Measurements from ENCODE around the gene SUSD1. TPM values are rescaled to one million over a fixed set of nuclear protein-coding genes. Genes with fewer than 3 reads are reported as not detected.

The SUSD1 gene
- total and polyA plus RNA-seq, 9 of the 15 experiments (the other 6 are each of a cell fraction or from before 2014, with no cell fraction given): 10.9 to 44.4 (median 36.1) TPM

DNA sequence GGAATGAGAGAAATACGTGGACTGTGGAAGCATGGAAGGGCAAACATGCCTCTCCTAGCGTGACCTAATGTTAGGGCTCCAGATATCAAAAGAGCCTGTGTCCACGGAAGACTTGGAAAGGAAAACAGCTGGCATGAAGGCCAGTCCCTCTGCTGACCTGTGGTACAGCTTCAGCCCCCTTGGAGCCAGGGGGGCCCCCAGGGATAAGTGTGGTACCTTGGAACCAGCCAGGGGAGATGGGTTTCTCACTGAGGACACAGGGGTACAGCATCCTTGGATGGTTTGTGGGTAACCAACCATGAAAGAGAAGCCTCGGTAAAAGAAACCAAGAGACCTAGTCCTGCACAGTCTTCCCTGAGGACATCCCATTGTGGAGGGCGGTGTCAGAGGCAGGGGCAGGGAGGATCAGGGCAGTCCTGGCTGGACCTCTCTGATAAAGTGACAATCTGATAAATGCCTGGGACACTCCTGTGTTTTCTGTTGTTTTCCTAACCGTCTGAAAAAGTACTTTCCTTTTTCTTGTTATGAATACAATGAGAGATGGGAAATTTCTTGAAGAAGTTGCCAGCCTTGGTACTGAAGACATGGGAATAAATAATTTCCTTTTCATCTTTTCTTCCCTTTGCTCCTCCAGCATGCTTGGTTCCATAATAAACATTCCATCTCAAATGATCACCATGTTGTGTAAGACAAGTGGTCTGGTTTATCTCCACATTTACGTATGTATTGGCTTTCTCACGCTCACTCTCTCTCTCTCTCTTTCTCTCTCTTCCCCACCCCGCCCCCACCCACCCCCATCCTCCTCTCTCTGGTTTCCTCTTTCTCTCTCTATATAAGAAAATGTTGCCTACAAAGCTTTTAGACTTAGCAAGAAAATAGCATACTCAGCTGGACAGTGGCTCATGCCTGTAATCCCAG, 102.1 kb downstream of the SUSD1 start (continued):
- TF ChIP-seq, protein P1, sequence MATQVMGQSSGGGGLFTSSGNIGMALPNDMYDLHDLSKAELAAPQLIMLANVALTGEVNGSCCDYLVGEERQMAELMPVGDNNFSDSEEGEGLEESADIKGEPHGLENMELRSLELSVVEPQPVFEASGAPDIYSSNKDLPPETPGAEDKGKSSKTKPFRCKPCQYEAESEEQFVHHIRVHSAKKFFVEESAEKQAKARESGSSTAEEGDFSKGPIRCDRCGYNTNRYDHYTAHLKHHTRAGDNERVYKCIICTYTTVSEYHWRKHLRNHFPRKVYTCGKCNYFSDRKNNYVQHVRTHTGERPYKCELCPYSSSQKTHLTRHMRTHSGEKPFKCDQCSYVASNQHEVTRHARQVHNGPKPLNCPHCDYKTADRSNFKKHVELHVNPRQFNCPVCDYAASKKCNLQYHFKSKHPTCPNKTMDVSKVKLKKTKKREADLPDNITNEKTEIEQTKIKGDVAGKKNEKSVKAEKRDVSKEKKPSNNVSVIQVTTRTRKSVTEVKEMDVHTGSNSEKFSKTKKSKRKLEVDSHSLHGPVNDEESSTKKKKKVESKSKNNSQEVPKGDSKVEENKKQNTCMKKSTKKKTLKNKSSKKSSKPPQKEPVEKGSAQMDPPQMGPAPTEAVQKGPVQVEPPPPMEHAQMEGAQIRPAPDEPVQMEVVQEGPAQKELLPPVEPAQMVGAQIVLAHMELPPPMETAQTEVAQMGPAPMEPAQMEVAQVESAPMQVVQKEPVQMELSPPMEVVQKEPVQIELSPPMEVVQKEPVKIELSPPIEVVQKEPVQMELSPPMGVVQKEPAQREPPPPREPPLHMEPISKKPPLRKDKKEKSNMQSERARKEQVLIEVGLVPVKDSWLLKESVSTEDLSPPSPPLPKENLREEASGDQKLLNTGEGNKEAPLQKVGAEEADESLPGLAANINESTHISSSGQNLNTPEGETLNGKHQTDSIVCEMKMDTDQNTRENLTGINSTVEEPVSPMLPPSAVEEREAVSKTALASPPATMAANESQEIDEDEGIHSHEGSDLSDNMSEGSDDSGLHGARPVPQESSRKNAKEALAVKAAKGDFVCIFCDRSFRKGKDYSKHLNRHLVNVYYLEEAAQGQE (IDR thresholded peaks at IDR 0.05; ENCODE audit: borderline replicate concordance): peak; percentile 96
- TF ChIP-seq, protein P1 (CRISPR knock-in tag; IDR thresholded peaks at IDR 0.05; ENCODE audit: low read depth): no peak
- TF ChIP-seq TEAD1 (CRISPR knock-in tag; IDR thresholded peaks at IDR 0.05): peak in 1 of 2 experiments; percentile 31; a peak in 1 of 4 replicates
- peak; percentile 26; the same call in 1 of the 2 replicates for TF ChIP-seq GABPA (tag; conservative IDR thresholded peaks at IDR 0.05; ENCODE audit: low read depth)
- peak; percentile 70 to 76; a peak in 2 of 4 replicates for TF ChIP-seq FOXK2 (conservative IDR thresholded peaks at IDR 0.05 in 1 of 2, IDR thresholded peaks at IDR 0.05 in 1 of 2; ENCODE audit: low read depth in 2 of 2)
- TF ChIP-seq, protein P2, sequence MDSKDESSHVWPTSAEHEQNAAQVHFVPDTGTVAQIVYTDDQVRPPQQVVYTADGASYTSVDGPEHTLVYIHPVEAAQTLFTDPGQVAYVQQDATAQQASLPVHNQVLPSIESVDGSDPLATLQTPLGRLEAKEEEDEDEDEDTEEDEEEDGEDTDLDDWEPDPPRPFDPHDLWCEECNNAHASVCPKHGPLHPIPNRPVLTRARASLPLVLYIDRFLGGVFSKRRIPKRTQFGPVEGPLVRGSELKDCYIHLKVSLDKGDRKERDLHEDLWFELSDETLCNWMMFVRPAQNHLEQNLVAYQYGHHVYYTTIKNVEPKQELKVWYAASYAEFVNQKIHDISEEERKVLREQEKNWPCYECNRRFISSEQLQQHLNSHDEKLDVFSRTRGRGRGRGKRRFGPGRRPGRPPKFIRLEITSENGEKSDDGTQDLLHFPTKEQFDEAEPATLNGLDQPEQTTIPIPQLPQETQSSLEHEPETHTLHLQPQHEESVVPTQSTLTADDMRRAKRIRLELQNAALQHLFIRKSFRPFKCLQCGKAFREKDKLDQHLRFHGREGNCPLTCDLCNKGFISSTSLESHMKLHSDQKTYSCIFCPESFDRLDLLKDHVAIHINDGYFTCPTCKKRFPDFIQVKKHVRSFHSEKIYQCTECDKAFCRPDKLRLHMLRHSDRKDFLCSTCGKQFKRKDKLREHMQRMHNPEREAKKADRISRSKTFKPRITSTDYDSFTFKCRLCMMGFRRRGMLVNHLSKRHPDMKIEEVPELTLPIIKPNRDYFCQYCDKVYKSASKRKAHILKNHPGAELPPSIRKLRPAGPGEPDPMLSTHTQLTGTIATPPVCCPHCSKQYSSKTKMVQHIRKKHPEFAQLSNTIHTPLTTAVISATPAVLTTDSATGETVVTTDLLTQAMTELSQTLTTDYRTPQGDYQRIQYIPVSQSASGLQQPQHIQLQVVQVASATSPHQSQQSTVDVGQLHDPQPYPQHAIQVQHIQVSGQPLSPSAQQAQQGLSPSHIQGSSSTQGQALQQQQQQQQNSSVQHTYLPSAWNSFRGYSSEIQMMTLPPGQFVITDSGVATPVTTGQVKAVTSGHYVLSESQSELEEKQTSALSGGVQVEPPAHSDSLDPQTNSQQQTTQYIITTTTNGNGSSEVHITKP (IDR thresholded peaks at IDR 0.05; ENCODE audit: partially characterized antibody): no peak
- peak; percentile 48; the same call in 1 of the 2 replicates for TF ChIP-seq STAT5A (IDR thresholded peaks at IDR 0.05; ENCODE audit: borderline replicate concordance, low read length)
- no peak for TF ChIP-seq ATF1 (CRISPR knock-in tag; IDR thresholded peaks at IDR 0.05)
- TF ChIP-seq ATF1 (tag; IDR thresholded peaks at IDR 0.05): peak; percentile 64
- no peak for TF ChIP-seq ZNF121 (CRISPR knock-in tag; conservative IDR thresholded peaks at IDR 0.05)
- peak; percentile 43; the same call in 1 of the 2 replicates for TF ChIP-seq MTA3 (IDR thresholded peaks at IDR 0.05; ENCODE audit: borderline replicate concordance)
- TF ChIP-seq PHB (CRISPR knock-in tag; IDR thresholded peaks at IDR 0.05): no peak
- peak in 1 of 2 experiments; percentile 27; a peak in 2 of 4 replicates for TF ChIP-seq RAD21 (CRISPR knock-in tag; conservative IDR thresholded peaks at IDR 0.05 in 1 of 2, IDR thresholded peaks at IDR 0.05 in 1 of 2)
- TF ChIP-seq NR4A1 (CRISPR knock-in tag; IDR thresholded peaks at IDR 0.05): no peak
- peak; percentile 78 for TF ChIP-seq NR4A1 (tag; IDR thresholded peaks at IDR 0.05)
- peak; percentile 60 for TF ChIP-seq EP400 (IDR thresholded peaks at IDR 0.05)

All from K562 (cell line).